Karpas-422 (cell line): ENCODE measurements around the gene MTHFR. TPM values are rescaled to one million over a fixed set of nuclear protein-coding genes. Genes with fewer than 3 reads are reported as not detected.

Source experiments
- DNase-seq: peaks from one replicate; pipeline ENCODE4 v3.0.0-alpha.2; 2015
- H2AFZ ChIP-seq: fragments of 200-600 bp; sonication (generic); 2 replicates; pipeline ENCODE4 v1.6.1; 2014; ENCODE audit warnings: antibody characterized with exemption, low read length, mixed read lengths
- H3K27ac ChIP-seq: fragments of 200-600 bp; sonication (generic); 2 replicates; pipeline ENCODE4 v1.5.1; 2014; ENCODE audit warnings: mild to moderate bottlenecking, low read length, moderate library complexity
- H3K27me3 ChIP-seq: fragments of 200-600 bp; sonication (generic); 2 replicates; pipeline ENCODE4 v1.6.1; 2014; ENCODE audit warnings: low read length, mixed read lengths
- H3K36me3 ChIP-seq: fragments of 200-600 bp; sonication (generic); 2 replicates; pipeline ENCODE4 v1.6.1; 2014; ENCODE audit warnings: low read length, mixed read lengths; ENCODE audit not compliant: insufficient read depth
- H3K4me1 ChIP-seq: fragments of 200-600 bp; sonication (generic); 2 replicates; pipeline ENCODE4 v1.6.1; 2014; ENCODE audit warnings: mild to moderate bottlenecking, low read length, mixed read lengths
- H3K4me2 ChIP-seq: fragments of 200-600 bp; sonication (generic); 2 replicates; pipeline ENCODE4 v1.6.1; 2014; ENCODE audit warnings: low read length, low read depth, mild to moderate bottlenecking; ENCODE audit not compliant: poor library complexity, severe bottlenecking
- H3K4me3 ChIP-seq: fragments of 200-600 bp; sonication (generic); 2 replicates; pipeline ENCODE4 v1.5.1; 2014; ENCODE audit warnings: mild to moderate bottlenecking, antibody characterized with exemption, low read length, mixed read lengths
- H3K79me2 ChIP-seq: fragments of 200-600 bp; sonication (generic); 2 replicates; pipeline ENCODE4 v1.6.1; 2014; ENCODE audit warnings: mild to moderate bottlenecking, low read length, mixed read lengths
- H3K9ac ChIP-seq: fragments of 200-600 bp; sonication (generic); 2 replicates; pipeline ENCODE4 v1.6.0; 2014; ENCODE audit warnings: low read length
- H3K9me2 ChIP-seq: fragments of 200-600 bp; sonication (generic), shearing (Covaris generic); replicated peaks from 2 replicates; pipeline ENCODE4 v1.6.0; 2014; ENCODE audit warnings: mild to moderate bottlenecking, low read length, moderate library complexity; ENCODE audit not compliant: insufficient read depth
- H3K9me3 ChIP-seq: fragments of 300-700, 200-600 bp; sonication (generic); 2 replicates; pipeline ENCODE4 v1.6.1; 2014; ENCODE audit warnings: low read length, mixed read lengths
- H4K20me1 ChIP-seq: fragments of 200-600 bp; sonication (generic); 2 replicates; pipeline ENCODE4 v1.6.1; 2014; ENCODE audit warnings: mild to moderate bottlenecking, antibody characterized with exemption, low read length, low read depth; ENCODE audit not compliant: insufficient read depth
- total RNA-seq: library from RNA; depleted of rRNA; stranded (reverse); fragments of >200 nt; shearing (Covaris generic); gene quantifications from 2 replicates; pipeline ENCODE4 v1.2.3, GENCODE V29; 2014; ENCODE audit warnings: low replicate concordance

The MTHFR gene
- total RNA-seq, 1 experiment from 2014 or later = 32.5 TPM

- Histone ChIP-seq H2AFZ (no peak overlapping the region), H3K9me2 (no peaks in the 10 kb centered on the region)
Observed at GRCh38 chr1:11836955-11837766, 31.4 kb upstream of the MTHFR start.

GRCh38 chr1:11835441-11836225, 29.9 kb upstream of the MTHFR start:
- no peak overlapping the region for H3K9ac ChIP-seq
- DNase-seq = no peak

More at GRCh38 chr1:11836955-11837766, 31.4 kb upstream of the MTHFR start:
- DNase-seq = no peak
- H3K9me3 ChIP-seq = no peaks in the 10 kb centered on the region
- peaks cover 24% of the 10 kb centered on the region; the same call in 1 of the 2 replicates for H3K36me3 ChIP-seq
- peaks cover 18% of the 10 kb centered on the region; the same call in 1 of the 2 replicates for H4K20me1 ChIP-seq
- H3K79me2 ChIP-seq = no peaks in the 10 kb centered on the region
- H3K27me3 ChIP-seq = no peaks in the 10 kb centered on the region
- peaks cover 19% of the 10 kb centered on the region for H3K4me1 ChIP-seq
- H3K27ac ChIP-seq = no peak overlapping the region
- no peak overlapping the region for H3K9ac ChIP-seq
- no peak overlapping the region for H3K4me3 ChIP-seq
- no peak overlapping the region for H3K4me2 ChIP-seq

GRCh38 chr1:11833900-11834299, 28.1 kb upstream of the MTHFR start:
- H4K20me1 ChIP-seq = peaks cover 8% of the 10 kb centered on the region; the same call in 1 of the 2 replicates
- no peaks in the 10 kb centered on the region for H3K4me1 ChIP-seq
- H3K9ac ChIP-seq = no peak overlapping the region
- no peaks in the 10 kb centered on the region for H3K9me3 ChIP-seq
- no peak overlapping the region for H3K27ac ChIP-seq
- no peaks in the 10 kb centered on the region for H3K27me3 ChIP-seq
- peaks cover 9% of the 10 kb centered on the region for H3K36me3 ChIP-seq
- no peak overlapping the region for H3K4me3 ChIP-seq
- H2AFZ ChIP-seq = no peak overlapping the region
- H3K4me2 ChIP-seq = no peak overlapping the region
- DNase-seq = no peak
- H3K9me2 ChIP-seq = no peaks in the 10 kb centered on the region
- no peaks in the 10 kb centered on the region for H3K79me2 ChIP-seq

More at GRCh38 chr1:11835441-11836225, 29.9 kb upstream of the MTHFR start:
- Histone ChIP-seq H3K4me1 (peaks cover 4% of the 10 kb centered on the region), H3K27me3 (no peaks in the 10 kb centered on the region), H3K4me3 (no peak overlapping the region), H3K4me2 (no peak overlapping the region), H3K36me3 (peaks cover 16% of the 10 kb centered on the region; the same call in 1 of the 2 replicates), H3K9me3 (no peaks in the 10 kb centered on the region), H3K79me2 (no peaks in the 10 kb centered on the region), H3K27ac (no peak overlapping the region), H2AFZ (no peak overlapping the region), H4K20me1 (peaks cover 8% of the 10 kb centered on the region; the same call in 1 of the 2 replicates), H3K9me2 (no peaks in the 10 kb centered on the region)

- Histone ChIP-seq H3K4me3 (no peak overlapping the region), H2AFZ (no peak overlapping the region), H3K9me2 (no peaks in the 10 kb centered on the region), H3K4me1 (no peaks in the 10 kb centered on the region), H3K36me3 (peaks cover 10% of the 10 kb centered on the region), H3K79me2 (no peaks in the 10 kb centered on the region), H3K27me3 (no peaks in the 10 kb centered on the region), H3K27ac (no peak overlapping the region), H3K9me3 (no peaks in the 10 kb centered on the region), H3K4me2 (no peak overlapping the region), H4K20me1 (peaks cover 7% of the 10 kb centered on the region; the same call in 1 of the 2 replicates), H3K9ac (no peak overlapping the region)
- no peak for DNase-seq
Observed at GRCh38 chr1:11833497-11833896, 27.7 kb upstream of the MTHFR start.

- no peaks in the 10 kb centered on the region for H3K9me3 ChIP-seq
- no peaks in the 10 kb centered on the region for H3K79me2 ChIP-seq
- H3K9ac ChIP-seq = no peak overlapping the region
Observed at GRCh38 chr1:11831945-11832725, 26.4 kb upstream of the MTHFR start.

GRCh38 chr1:11828511-11828910, 22.7 kb upstream of the MTHFR start:
- Histone ChIP-seq H4K20me1 (no peaks in the 10 kb centered on the region), H2AFZ (no peak overlapping the region), H3K4me2 (no peak overlapping the region), H3K36me3 (peaks cover 14% of the 10 kb centered on the region), H3K79me2 (no peaks in the 10 kb centered on the region), H3K4me1 (no peaks in the 10 kb centered on the region), H3K9me2 (no peaks in the 10 kb centered on the region), H3K9me3 (no peaks in the 10 kb centered on the region), H3K27me3 (no peaks in the 10 kb centered on the region), H3K9ac (no peak overlapping the region), H3K27ac (no peak overlapping the region), H3K4me3 (no peak overlapping the region)
- DNase-seq = no peak

More at GRCh38 chr1:11831945-11832725, 26.4 kb upstream of the MTHFR start:
- Histone ChIP-seq H3K4me2 (no peak overlapping the region), H3K4me3 (no peak overlapping the region), H3K27ac (no peak overlapping the region), H3K36me3 (peaks cover 14% of the 10 kb centered on the region), H3K9me2 (no peaks in the 10 kb centered on the region), H4K20me1 (peaks cover 6% of the 10 kb centered on the region; the same call in 1 of the 2 replicates), H3K27me3 (no peaks in the 10 kb centered on the region), H3K4me1 (no peaks in the 10 kb centered on the region), H2AFZ (no peak overlapping the region)
- DNase-seq = no peak

GRCh38 chr1:11826946-11827345, 21.2 kb upstream of the MTHFR start:
- H3K27ac ChIP-seq = no peak overlapping the region
- no peaks in the 10 kb centered on the region for H3K9me3 ChIP-seq
- H3K36me3 ChIP-seq = peaks cover 12% of the 10 kb centered on the region
- H3K4me3 ChIP-seq = no peak overlapping the region
- no peaks in the 10 kb centered on the region for H4K20me1 ChIP-seq
- H3K9ac ChIP-seq = no peak overlapping the region
- no peaks in the 10 kb centered on the region for H3K9me2 ChIP-seq
- no peaks in the 10 kb centered on the region for H3K4me1 ChIP-seq
- DNase-seq = no peak
- H3K27me3 ChIP-seq = no peaks in the 10 kb centered on the region
- no peaks in the 10 kb centered on the region for H3K79me2 ChIP-seq
- H3K4me2 ChIP-seq = no peak overlapping the region
- H2AFZ ChIP-seq = no peak overlapping the region
